Measurements from ENCODE around the gene CCDC172. TPM values are rescaled to one million over a fixed set of nuclear protein-coding genes. Genes with fewer than 3 reads are reported as not detected.

The CCDC172 gene
- total RNA-seq, 4 donors from 2014 or later: not detected

GRCh38 chr10:116312548-116312947 is 11.7 kb upstream of the CCDC172 start:
- Histone ChIP-seq H3K27ac (no peak overlapping the region), H3K36me3 (no peaks in the 10 kb centered on the region), H3K9me3 (no peaks in the 10 kb centered on the region), H3K4me1 (no peaks in the 10 kb centered on the region), H3K27me3 (no peaks in the 10 kb centered on the region), H3K4me3 (no peak overlapping the region)
- DNase-seq: no peak
- no peak for TF ChIP-seq POLR2A (IDR thresholded peaks at IDR 0.05)
- TF ChIP-seq, protein P1, sequence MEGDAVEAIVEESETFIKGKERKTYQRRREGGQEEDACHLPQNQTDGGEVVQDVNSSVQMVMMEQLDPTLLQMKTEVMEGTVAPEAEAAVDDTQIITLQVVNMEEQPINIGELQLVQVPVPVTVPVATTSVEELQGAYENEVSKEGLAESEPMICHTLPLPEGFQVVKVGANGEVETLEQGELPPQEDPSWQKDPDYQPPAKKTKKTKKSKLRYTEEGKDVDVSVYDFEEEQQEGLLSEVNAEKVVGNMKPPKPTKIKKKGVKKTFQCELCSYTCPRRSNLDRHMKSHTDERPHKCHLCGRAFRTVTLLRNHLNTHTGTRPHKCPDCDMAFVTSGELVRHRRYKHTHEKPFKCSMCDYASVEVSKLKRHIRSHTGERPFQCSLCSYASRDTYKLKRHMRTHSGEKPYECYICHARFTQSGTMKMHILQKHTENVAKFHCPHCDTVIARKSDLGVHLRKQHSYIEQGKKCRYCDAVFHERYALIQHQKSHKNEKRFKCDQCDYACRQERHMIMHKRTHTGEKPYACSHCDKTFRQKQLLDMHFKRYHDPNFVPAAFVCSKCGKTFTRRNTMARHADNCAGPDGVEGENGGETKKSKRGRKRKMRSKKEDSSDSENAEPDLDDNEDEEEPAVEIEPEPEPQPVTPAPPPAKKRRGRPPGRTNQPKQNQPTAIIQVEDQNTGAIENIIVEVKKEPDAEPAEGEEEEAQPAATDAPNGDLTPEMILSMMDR (IDR thresholded peaks at IDR 0.05): no peak

DNA sequence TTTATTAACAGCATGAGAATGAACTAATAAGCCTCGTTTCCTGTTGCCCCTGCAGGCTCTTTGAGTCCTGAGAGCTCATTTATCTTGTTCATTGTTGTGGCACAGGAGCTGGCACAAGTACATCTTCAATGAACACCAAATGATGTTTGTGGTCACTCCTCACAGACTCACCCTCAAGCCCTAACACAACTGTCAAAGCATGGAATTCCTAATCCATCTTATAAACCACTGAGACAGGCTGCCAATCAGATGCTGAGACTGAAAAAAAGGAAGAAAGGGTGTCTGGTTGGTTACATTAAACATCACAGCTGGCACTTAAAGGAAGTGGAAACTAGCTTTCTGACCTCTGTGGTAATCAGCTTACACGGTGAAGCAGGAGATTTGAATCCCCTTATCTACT is 7.7 kb upstream of the CCDC172 start:
- Histone ChIP-seq H3K9me3 (no peaks in the 10 kb centered on the region), H3K27ac (no peak overlapping the region), H3K36me3 (no peaks in the 10 kb centered on the region), H3K27me3 (no peaks in the 10 kb centered on the region), H3K4me1 (no peaks in the 10 kb centered on the region), H3K4me3 (no peak overlapping the region)
- TF ChIP-seq, protein P1 (IDR thresholded peaks at IDR 0.05): no peak
- no peak for TF ChIP-seq POLR2A (IDR thresholded peaks at IDR 0.05)
- DNase-seq: no peak

- H3K9me3 ChIP-seq: no peaks in the 10 kb centered on the region
- no peak overlapping the region for H3K4me3 ChIP-seq
- H3K27ac ChIP-seq: no peak overlapping the region
- H3K4me1 ChIP-seq: no peaks in the 10 kb centered on the region
- TF ChIP-seq, protein P1 (IDR thresholded peaks at IDR 0.05): no peak
- TF ChIP-seq POLR2A (IDR thresholded peaks at IDR 0.05): no peak
- no peak for DNase-seq
- H3K27me3 ChIP-seq: no peaks in the 10 kb centered on the region
- no peaks in the 10 kb centered on the region for H3K36me3 ChIP-seq
These were observed 845 bp downstream of the CCDC172 start for GRCh38 chr10:116324951-116325635.

- no peaks in the 10 kb centered on the region for H3K27me3 ChIP-seq
- TF ChIP-seq, protein P1 (IDR thresholded peaks at IDR 0.05): no peak
- TF ChIP-seq POLR2A (IDR thresholded peaks at IDR 0.05): no peak
- H3K9me3 ChIP-seq: no peaks in the 10 kb centered on the region
- H3K36me3 ChIP-seq: no peaks in the 10 kb centered on the region
- H3K4me1 ChIP-seq: no peaks in the 10 kb centered on the region
- H3K4me3 ChIP-seq: no peak overlapping the region
- H3K27ac ChIP-seq: no peak overlapping the region
- no peak for DNase-seq
These were observed 1.7 kb downstream of the CCDC172 start for GRCh38 chr10:116325987-116326386.

- no peaks in the 10 kb centered on the region for H3K36me3 ChIP-seq
- H3K9me3 ChIP-seq: no peaks in the 10 kb centered on the region
- H3K27me3 ChIP-seq: no peaks in the 10 kb centered on the region
- H3K27ac ChIP-seq: no peak overlapping the region
- DNase-seq: no peak
- H3K4me1 ChIP-seq: no peaks in the 10 kb centered on the region
- TF ChIP-seq POLR2A (IDR thresholded peaks at IDR 0.05): no peak
- TF ChIP-seq, protein P1 (IDR thresholded peaks at IDR 0.05): no peak
- H3K4me3 ChIP-seq: no peak overlapping the region
These were observed 4.9 kb downstream of the CCDC172 start for GRCh38 chr10:116329153-116329552.

Data from Peyer's patch (tissue), 4 donors.